ENCODE data around the gene CCT3. TPM values are rescaled to one million over a fixed set of nuclear protein-coding genes. Genes with fewer than 3 reads are reported as not detected.
A peak's percentile ranks its signal among the peaks of the same experiment; 100 is the strongest.

CCT3 gene
- total RNA-seq, 1 donor from 2014 or later = 360 TPM

DNA sequence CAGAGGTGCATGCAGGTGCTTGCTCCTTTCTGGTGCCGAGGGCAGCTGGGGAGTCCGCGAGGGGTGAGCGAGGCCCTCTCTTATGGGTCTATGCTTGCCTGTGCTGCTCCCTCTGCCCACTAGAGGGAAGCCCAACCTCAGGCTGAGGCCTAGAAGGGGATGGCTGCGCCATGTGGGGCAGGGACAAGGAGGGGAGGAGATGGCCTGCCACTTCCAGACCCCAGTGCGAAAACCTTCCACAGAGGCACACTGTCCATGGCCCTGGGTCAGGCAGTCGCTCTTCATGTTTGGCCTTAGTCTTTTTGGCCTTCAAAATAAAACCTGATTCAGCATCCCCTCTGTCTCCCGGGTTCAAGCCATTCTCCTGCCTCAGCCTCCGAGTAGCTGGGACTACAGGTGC lies 44.9 kb upstream of the CCT3 start:
- Mint-ChIP-seq H3K27ac (ENCODE audit: unreplicated experiment) (no peak overlapping the region), H3K27me3 (ENCODE audit: low read depth, unreplicated experiment) (peaks cover 38% of the 10 kb centered on the region), H3K36me3 (ENCODE audit: low read depth, unreplicated experiment) (no peaks in the 10 kb centered on the region), H3K9me3 (ENCODE audit: unreplicated experiment) (no peaks in the 10 kb centered on the region), H3K4me3 (ENCODE audit: unreplicated experiment) (no peak overlapping the region), H3K4me1 (ENCODE audit: low read depth, unreplicated experiment) (peaks cover 3% of the 10 kb centered on the region)
- Histone ChIP-seq H3K27me3 (ENCODE audit: insufficient read depth, low read length) (peaks cover 9% of the 10 kb centered on the region), H2AFZ (ENCODE audit: low read depth, low read length) (peak overlapping the region; percentile 52), H3K79me2 (ENCODE audit: insufficient read depth, low read length) (no peaks in the 10 kb centered on the region), H3K4me3 (ENCODE audit: insufficient read depth, low read depth, low read length) (no peak overlapping the region), H3K9me3 (ENCODE audit: insufficient read depth, low read depth, low read length) (no peaks in the 10 kb centered on the region), H4K20me1 (ENCODE audit: insufficient read depth, low read length) (no peaks in the 10 kb centered on the region), H3K36me3 (ENCODE audit: insufficient read depth, low read length) (no peaks in the 10 kb centered on the region), H3K4me2 (ENCODE audit: low read length) (no peak overlapping the region), H3K27ac (ENCODE audit: low read depth, low read length) (no peak overlapping the region), H3K4me1 (ENCODE audit: insufficient read depth, low read length) (peaks cover 1% of the 10 kb centered on the region), H3K9ac (ENCODE audit: low read length) (no peak overlapping the region)
- TF ChIP-seq CTCF (IDR thresholded peaks at IDR 0.05; ENCODE audit: insufficient read depth, low read depth, low read length) (peak; percentile 81), EZH2 (IDR thresholded peaks at IDR 0.05; ENCODE audit: insufficient read depth, low read length) (no peak)
- DNase-seq (ENCODE audit: low read depth) (peak; percentile 27), FAIRE-seq (no peak)

- Histone ChIP-seq H3K36me3 (ENCODE audit: insufficient read depth, low read length) (no peaks in the 10 kb centered on the region), H3K79me2 (ENCODE audit: insufficient read depth, low read length) (no peaks in the 10 kb centered on the region), H2AFZ (ENCODE audit: low read depth, low read length) (peak overlapping the region; percentile 52), H3K4me3 (ENCODE audit: insufficient read depth, low read depth, low read length) (no peak overlapping the region), H3K27me3 (ENCODE audit: insufficient read depth, low read length) (peaks cover 5% of the 10 kb centered on the region), H3K9me3 (ENCODE audit: insufficient read depth, low read depth, low read length) (no peaks in the 10 kb centered on the region), H3K4me2 (ENCODE audit: low read length) (no peak overlapping the region), H3K4me1 (ENCODE audit: insufficient read depth, low read length) (no peaks in the 10 kb centered on the region), H3K27ac (ENCODE audit: low read depth, low read length) (no peak overlapping the region), H4K20me1 (ENCODE audit: insufficient read depth, low read length) (no peaks in the 10 kb centered on the region), H3K9ac (ENCODE audit: low read length) (no peak overlapping the region)
- DNase-seq (ENCODE audit: low read depth) = no peak
- no peak overlapping the region for H3K4me3 Mint-ChIP-seq (ENCODE audit: unreplicated experiment)
- no peak overlapping the region for H3K27ac Mint-ChIP-seq (ENCODE audit: unreplicated experiment)
- H3K4me1 Mint-ChIP-seq (ENCODE audit: low read depth, unreplicated experiment) = peaks cover 3% of the 10 kb centered on the region
- H3K36me3 Mint-ChIP-seq (ENCODE audit: low read depth, unreplicated experiment) = no peaks in the 10 kb centered on the region
- FAIRE-seq = no peak
- peaks cover 33% of the 10 kb centered on the region for H3K27me3 Mint-ChIP-seq (ENCODE audit: low read depth, unreplicated experiment)
- TF ChIP-seq CTCF (IDR thresholded peaks at IDR 0.05; ENCODE audit: insufficient read depth, low read depth, low read length) = no peak
- no peak for TF ChIP-seq EZH2 (IDR thresholded peaks at IDR 0.05; ENCODE audit: insufficient read depth, low read length)
- H3K9me3 Mint-ChIP-seq (ENCODE audit: unreplicated experiment) = no peaks in the 10 kb centered on the region
Measured at GRCh38 chr1:156382561-156382960, 44.5 kb upstream of the CCT3 start.

GRCh38 chr1:156379420-156380165 lies 41.5 kb upstream of the CCT3 start:
- H3K27ac Mint-ChIP-seq (ENCODE audit: unreplicated experiment) = no peak overlapping the region
- H4K20me1 ChIP-seq (ENCODE audit: insufficient read depth, low read length) = no peaks in the 10 kb centered on the region
- no peak overlapping the region for H3K9ac ChIP-seq (ENCODE audit: low read length)
- H2AFZ ChIP-seq (ENCODE audit: low read depth, low read length) = no peak overlapping the region
- no peak for FAIRE-seq
- H3K9me3 Mint-ChIP-seq (ENCODE audit: unreplicated experiment) = no peaks in the 10 kb centered on the region
- no peaks in the 10 kb centered on the region for H3K9me3 ChIP-seq (ENCODE audit: insufficient read depth, low read depth, low read length)
- no peaks in the 10 kb centered on the region for H3K36me3 Mint-ChIP-seq (ENCODE audit: low read depth, unreplicated experiment)
- no peaks in the 10 kb centered on the region for H3K27me3 ChIP-seq (ENCODE audit: insufficient read depth, low read length)
- DNase-seq (ENCODE audit: low read depth) = peak; percentile 12
- no peak overlapping the region for H3K4me3 Mint-ChIP-seq (ENCODE audit: unreplicated experiment)
- H3K36me3 ChIP-seq (ENCODE audit: insufficient read depth, low read length) = no peaks in the 10 kb centered on the region
- no peak overlapping the region for H3K4me3 ChIP-seq (ENCODE audit: insufficient read depth, low read depth, low read length)
- peaks cover 15% of the 10 kb centered on the region for H3K27me3 Mint-ChIP-seq (ENCODE audit: low read depth, unreplicated experiment)
- H3K79me2 ChIP-seq (ENCODE audit: insufficient read depth, low read length) = no peaks in the 10 kb centered on the region
- no peak for TF ChIP-seq CTCF (IDR thresholded peaks at IDR 0.05; ENCODE audit: insufficient read depth, low read depth, low read length)
- no peak for TF ChIP-seq EZH2 (IDR thresholded peaks at IDR 0.05; ENCODE audit: insufficient read depth, low read length)
- no peak overlapping the region for H3K27ac ChIP-seq (ENCODE audit: low read depth, low read length)
- peaks cover 3% of the 10 kb centered on the region for H3K4me1 Mint-ChIP-seq (ENCODE audit: low read depth, unreplicated experiment)
- H3K4me2 ChIP-seq (ENCODE audit: low read length) = no peak overlapping the region
- no peaks in the 10 kb centered on the region for H3K4me1 ChIP-seq (ENCODE audit: insufficient read depth, low read length)

Measured in astrocyte (in vitro differentiated cells and primary cell).